HEK293 (cell line): ENCODE results near the gene FBRSL1.

Experiments
- CTCF ChIA-PET: fragments of 350-600 bp; formaldehyde crosslinking; extraction: SDS; loops from one replicate; lab custom pipeline; 2021; ENCODE audit warnings: antibody characterized with exemption; lab: Yijun Ruan, JAX
- POLR2A ChIA-PET: fragments of 300-600 bp; formaldehyde crosslinking; extraction: SDS; loops from one replicate; lab custom pipeline; 2020; ENCODE audit warnings: antibody characterized with exemption, inconsistent platforms; lab: Yijun Ruan, JAX
- H3K27ac ChIP-seq: fragments of 200-500 bp; sonication (Bioruptor generic); 2 replicates; pipeline ENCODE4 v1.5.1; 2014; ENCODE audit warnings: low read depth, low read length, control low read depth, inconsistent platforms; ENCODE audit errors: extremely low read depth
- H3K36me3 ChIP-seq, 2 experiments: fragments of 200-500 bp in 1 of 2; sonication (Bioruptor generic) in 1 of 2; 1 replicate in 1 of 2; 2 replicates in 1 of 2; pipeline ENCODE4 v1.5.1; 2014 to 2017; ENCODE audit warnings: inconsistent platforms in 2 of 2, low read length in 2 of 2; ENCODE audit not compliant: control insufficient read depth in 2 of 2, insufficient read depth in 1 of 2
- H3K4me1 ChIP-seq: fragments of 200-500 bp; sonication (Bioruptor generic); 2 replicates; pipeline ENCODE4 v1.5.1; 2014; ENCODE audit warnings: mild to moderate bottlenecking, low read length, inconsistent platforms; ENCODE audit not compliant: control insufficient read depth, insufficient read depth
- H3K4me3 ChIP-seq: 2 replicates; pipeline ENCODE4 v1.5.1; 2011; ENCODE audit warnings: low read depth, mild to moderate bottlenecking, control low read depth, low read length, moderate library complexity
- H3K9me3 ChIP-seq: fragments of 200-500 bp; sonication (Bioruptor generic); 2 replicates; pipeline ENCODE4 v1.5.1; 2014; ENCODE audit warnings: low read depth, low read length, inconsistent platforms; ENCODE audit not compliant: control insufficient read depth, insufficient read depth
- GLI2 ChIP-seq: fragments of 450-650 bp; formaldehyde crosslinking; IDR thresholded peaks from 2 replicates; pipeline ENCODE4; 2017; ENCODE audit warnings: missing biosample characterization, missing genetic modification characterization, low read depth, borderline replicate concordance
- HIC1 ChIP-seq: fragments of 450-650 bp; formaldehyde crosslinking; IDR thresholded peaks from 2 replicates; pipeline ENCODE4 v1.5.1; 2016; ENCODE audit warnings: missing biosample characterization, missing genetic modification characterization
- KLF17 ChIP-seq: fragments of 450-650 bp; formaldehyde crosslinking; IDR thresholded peaks from 2 replicates; pipeline ENCODE4 v1.5.1; 2016; ENCODE audit warnings: missing biosample characterization, missing genetic modification characterization
- PRDM6 ChIP-seq: fragments of 450-650 bp; formaldehyde crosslinking; IDR thresholded peaks from 2 replicates; pipeline ENCODE4 v1.5.1; 2017; ENCODE audit warnings: missing biosample characterization, missing genetic modification characterization
- SP3 ChIP-seq: fragments of 450-650 bp; formaldehyde crosslinking; IDR thresholded peaks from 2 replicates; pipeline ENCODE4 v1.5.1; 2016; ENCODE audit warnings: missing biosample characterization, missing genetic modification characterization
- ZBTB10 ChIP-seq: fragments of 450-650 bp; formaldehyde crosslinking; IDR thresholded peaks from 2 replicates; pipeline ENCODE4 v1.5.1; 2016; ENCODE audit warnings: missing biosample characterization, missing genetic modification characterization
- ZBTB11 ChIP-seq: fragments of 450-650 bp; formaldehyde crosslinking; conservative IDR thresholded peaks from 2 replicates; pipeline ENCODE4 v1.5.1; 2016; ENCODE audit warnings: low read depth, missing biosample characterization, missing genetic modification characterization
- ZBTB6 ChIP-seq: fragments of 450-650 bp; formaldehyde crosslinking; IDR thresholded peaks from 2 replicates; pipeline ENCODE4 v1.5.1; 2017; ENCODE audit warnings: missing biosample characterization, missing genetic modification characterization
- ZBTB7A ChIP-seq: fragments of 450-650 bp; formaldehyde crosslinking; IDR thresholded peaks from 2 replicates; pipeline ENCODE4 v1.5.1; 2016; ENCODE audit warnings: low read depth, missing biosample characterization, missing genetic modification characterization
- ZFHX2 ChIP-seq: fragments of 450-650 bp; formaldehyde crosslinking; conservative IDR thresholded peaks from 2 replicates; pipeline ENCODE4 v1.5.1; 2016; ENCODE audit warnings: missing biosample characterization, missing genetic modification characterization
- ZNF114 ChIP-seq: fragments of 450-650 bp; formaldehyde crosslinking; IDR thresholded peaks from 2 replicates; pipeline ENCODE4 v1.5.0; 2017; ENCODE audit warnings: missing biosample characterization, missing genetic modification characterization
- ZNF169 ChIP-seq: fragments of 450-650 bp; formaldehyde crosslinking; IDR thresholded peaks from 2 replicates; pipeline ENCODE4 v1.5.1; 2016; ENCODE audit warnings: missing biosample characterization, missing genetic modification characterization
- ZNF184 ChIP-seq: fragments of 450-650 bp; IDR thresholded peaks from 2 replicates; pipeline ENCODE4 v1.5.1; 2018; ENCODE audit warnings: missing biosample characterization, mild to moderate bottlenecking, missing genetic modification characterization
- ZNF2 ChIP-seq: fragments of 450-650 bp; formaldehyde crosslinking; IDR thresholded peaks from 2 replicates; pipeline ENCODE4 v1.5.1; 2016; ENCODE audit warnings: missing biosample characterization, missing genetic modification characterization
- ZNF214 ChIP-seq: fragments of 450-650 bp; formaldehyde crosslinking; IDR thresholded peaks from 2 replicates; pipeline ENCODE4 v1.5.1; 2017; ENCODE audit warnings: missing biosample characterization, mild to moderate bottlenecking, missing genetic modification characterization, borderline replicate concordance
- ZNF341 ChIP-seq: fragments of 450-650 bp; formaldehyde crosslinking; IDR thresholded peaks from 2 replicates; pipeline ENCODE4; 2016; ENCODE audit warnings: low read depth, missing biosample characterization, missing genetic modification characterization
- ZNF350 ChIP-seq: fragments of 450-650 bp; formaldehyde crosslinking; IDR thresholded peaks from 2 replicates; pipeline ENCODE4 v1.5.0; 2017; ENCODE audit warnings: missing biosample characterization, mild to moderate bottlenecking, missing genetic modification characterization
- ZNF391 ChIP-seq: fragments of 450-650 bp; formaldehyde crosslinking; IDR thresholded peaks from 2 replicates; pipeline ENCODE4 v1.5.1; 2016; ENCODE audit warnings: low read depth, missing biosample characterization, missing genetic modification characterization, borderline replicate concordance
- ZNF426 ChIP-seq: fragments of 450-650 bp; formaldehyde crosslinking; IDR thresholded peaks from 2 replicates; pipeline ENCODE4 v1.5.1; 2017; ENCODE audit warnings: missing biosample characterization, missing genetic modification characterization, mild to moderate bottlenecking, inconsistent platforms, moderate library complexity

FBRSL1 gene

GRCh38 chr12:132527883-132528264 lies 37.9 kb downstream of the FBRSL1 start:
- ChIA-PET POLR2A (no interaction called here), CTCF (no interaction called here)
- no peaks in the 10 kb centered on the region for H3K4me1 ChIP-seq
- H3K9me3 ChIP-seq = no peaks in the 10 kb centered on the region
- H3K27ac ChIP-seq = no peak overlapping the region
- no peaks in the 10 kb centered on the region for H3K36me3 ChIP-seq
- TF ChIP-seq ZNF169 (tag by site-specific recombination) (no peak), PRDM6 (no peak), ZNF114 (tag by site-specific recombination) (no peak), SP3 (no peak), ZBTB10 (tag by site-specific recombination) (no peak), ZFHX2 (tag by site-specific recombination) (no peak), ZNF214 (no peak), ZBTB7A (no peak), ZBTB11 (no peak), ZNF2 (tag by site-specific recombination) (no peak), ZNF350 (tag by site-specific recombination) (no peak), ZNF426 (tag by site-specific recombination) (no peak), ZNF184 (tag by site-specific recombination) (no peak), HIC1 (no peak), ZBTB6 (tag by site-specific recombination) (no peak), GLI2 (no peak), KLF17 (tag by site-specific recombination) (no peak), ZNF391 (tag by site-specific recombination) (no peak), ZNF341 (tag by site-specific recombination) (no peak)
- H3K4me3 ChIP-seq = no peak overlapping the region
